Renal pelvis (tissue), 4 donors: ENCODE data around the gene TSPAN33. TPM values are rescaled to one million over a fixed set of nuclear protein-coding genes. Genes with fewer than 3 reads are reported as not detected.

Experiments used
- DNase-seq: peaks from one replicate; pipeline ENCODE4 v3.0.0-alpha.2; 2013
- polyA plus RNA-seq, 3 donors: library from polyadenylated mRNA; unstranded; fragments of 120-200 nt; gene quantifications; one replicate each; pipeline ENCODE4 v1.2.1, GENCODE V29; 2013; ENCODE audit not compliant: insufficient read length in 3 of 3

The TSPAN33 gene
- polyA plus RNA-seq, 3 donors, result 76.2 to 81.0 (median 79.6) TPM

- no peak for DNase-seq
Observed at GRCh38 chr7:129123510-129123857, 21.0 kb upstream of the TSPAN33 start.

- no peak for DNase-seq
Observed at GRCh38 chr7:129126314-129126713, 18.2 kb upstream of the TSPAN33 start.

GRCh38 chr7:129127154-129127553, 17.4 kb upstream of the TSPAN33 start:
- DNase-seq, result no peak

GRCh38 chr7:129127601-129128000, 16.9 kb upstream of the TSPAN33 start:
- DNase-seq, result no peak

GRCh38 chr7:129134356-129134987, 10.0 kb upstream of the TSPAN33 start:
- no peak for DNase-seq

GRCh38 chr7:129136887-129137642, 7.4 kb upstream of the TSPAN33 start:
- no peak for DNase-seq

GRCh38 chr7:129143724-129144094, 798 bp upstream of the TSPAN33 start:
- no peak for DNase-seq

- DNase-seq, result no peak
Observed at GRCh38 chr7:129144834-129145668, 544 bp downstream of the TSPAN33 start.

GRCh38 chr7:129146237-129146979, 1.9 kb downstream of the TSPAN33 start:
- DNase-seq, result no peak

- no peak for DNase-seq
Observed at GRCh38 chr7:129147731-129148130, 3.2 kb downstream of the TSPAN33 start.

- no peak for DNase-seq
Observed at GRCh38 chr7:129149511-129149910, 5.0 kb downstream of the TSPAN33 start.

GRCh38 chr7:129150199-129150996, 5.9 kb downstream of the TSPAN33 start:
- DNase-seq, result no peak

- DNase-seq, result no peak
Observed at GRCh38 chr7:129157651-129158050, 13.1 kb downstream of the TSPAN33 start.

GRCh38 chr7:129159539-129159938, 15.0 kb downstream of the TSPAN33 start:
- no peak for DNase-seq

GRCh38 chr7:129160161-129160905, 15.8 kb downstream of the TSPAN33 start:
- DNase-seq, result no peak

GRCh38 chr7:129161524-129162225, 17.2 kb downstream of the TSPAN33 start:
- no peak for DNase-seq

- no peak for DNase-seq
Observed at GRCh38 chr7:129162732-129163131, 18.2 kb downstream of the TSPAN33 start.

GRCh38 chr7:129163875-129164544, 19.5 kb downstream of the TSPAN33 start:
- no peak for DNase-seq

- DNase-seq, result no peak
Observed at GRCh38 chr7:129166745-129167144, 22.2 kb downstream of the TSPAN33 start.
